GM12872 (cell line): ENCODE measurements around the gene PUS10.

ENCODE experiments used
- TF ChIP-seq, protein P1 (sequence below): IDR thresholded peaks from 3 replicates; pipeline ENCODE4 v1.5.1; 2011; ENCODE audit warnings: low read depth, mild to moderate bottlenecking, low read length, moderate library complexity; ENCODE audit not compliant: insufficient read depth

The PUS10 gene

DNA sequence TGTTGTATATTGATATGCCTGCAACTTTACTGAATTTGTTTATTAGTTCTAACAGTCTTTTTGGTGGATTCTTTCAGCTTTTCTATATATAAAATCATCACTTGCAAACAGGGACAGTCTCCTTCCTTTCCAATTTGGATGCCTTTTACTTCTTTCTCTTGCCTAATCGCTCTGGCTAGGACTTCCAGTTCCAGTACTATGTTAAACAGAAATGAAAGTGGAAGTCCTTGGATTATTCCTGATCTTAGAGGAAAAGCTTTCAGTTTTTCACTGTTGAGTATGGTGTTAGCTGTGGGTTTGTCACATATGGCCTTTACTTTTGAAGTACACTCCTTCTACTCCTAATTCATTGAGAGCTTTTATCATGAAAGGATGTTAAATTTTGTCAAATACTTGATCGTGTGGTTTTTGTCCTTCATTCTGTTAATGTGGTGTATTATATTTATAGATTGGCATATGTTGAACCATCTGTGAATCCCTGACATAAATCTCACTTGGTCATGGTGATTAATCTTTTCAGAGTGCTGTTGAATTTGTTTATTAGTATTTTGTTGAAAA, 83.8 kb downstream of the PUS10 start:
- TF ChIP-seq, protein P1, sequence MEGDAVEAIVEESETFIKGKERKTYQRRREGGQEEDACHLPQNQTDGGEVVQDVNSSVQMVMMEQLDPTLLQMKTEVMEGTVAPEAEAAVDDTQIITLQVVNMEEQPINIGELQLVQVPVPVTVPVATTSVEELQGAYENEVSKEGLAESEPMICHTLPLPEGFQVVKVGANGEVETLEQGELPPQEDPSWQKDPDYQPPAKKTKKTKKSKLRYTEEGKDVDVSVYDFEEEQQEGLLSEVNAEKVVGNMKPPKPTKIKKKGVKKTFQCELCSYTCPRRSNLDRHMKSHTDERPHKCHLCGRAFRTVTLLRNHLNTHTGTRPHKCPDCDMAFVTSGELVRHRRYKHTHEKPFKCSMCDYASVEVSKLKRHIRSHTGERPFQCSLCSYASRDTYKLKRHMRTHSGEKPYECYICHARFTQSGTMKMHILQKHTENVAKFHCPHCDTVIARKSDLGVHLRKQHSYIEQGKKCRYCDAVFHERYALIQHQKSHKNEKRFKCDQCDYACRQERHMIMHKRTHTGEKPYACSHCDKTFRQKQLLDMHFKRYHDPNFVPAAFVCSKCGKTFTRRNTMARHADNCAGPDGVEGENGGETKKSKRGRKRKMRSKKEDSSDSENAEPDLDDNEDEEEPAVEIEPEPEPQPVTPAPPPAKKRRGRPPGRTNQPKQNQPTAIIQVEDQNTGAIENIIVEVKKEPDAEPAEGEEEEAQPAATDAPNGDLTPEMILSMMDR = no peak

DNA sequence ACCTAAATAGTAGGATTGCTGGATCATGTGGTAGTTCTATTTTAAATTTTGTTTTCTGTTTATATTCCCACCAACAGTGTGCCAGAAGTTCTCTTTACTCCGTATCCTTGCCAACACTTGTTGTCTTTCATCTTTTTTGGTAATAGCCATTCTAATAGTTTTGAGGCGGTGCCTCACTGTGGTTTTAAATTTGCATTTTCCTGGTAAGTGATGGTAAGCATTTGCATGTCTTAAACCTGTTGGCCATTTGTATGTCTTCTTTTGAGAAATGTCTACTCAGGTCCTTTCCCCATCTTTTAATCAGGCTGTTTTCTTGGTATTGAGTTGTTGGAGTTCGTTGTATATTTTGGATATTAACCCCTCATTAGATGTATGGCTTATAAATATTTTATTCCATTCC, 85.1 kb downstream of the PUS10 start:
- TF ChIP-seq, protein P1 = no peak

DNA sequence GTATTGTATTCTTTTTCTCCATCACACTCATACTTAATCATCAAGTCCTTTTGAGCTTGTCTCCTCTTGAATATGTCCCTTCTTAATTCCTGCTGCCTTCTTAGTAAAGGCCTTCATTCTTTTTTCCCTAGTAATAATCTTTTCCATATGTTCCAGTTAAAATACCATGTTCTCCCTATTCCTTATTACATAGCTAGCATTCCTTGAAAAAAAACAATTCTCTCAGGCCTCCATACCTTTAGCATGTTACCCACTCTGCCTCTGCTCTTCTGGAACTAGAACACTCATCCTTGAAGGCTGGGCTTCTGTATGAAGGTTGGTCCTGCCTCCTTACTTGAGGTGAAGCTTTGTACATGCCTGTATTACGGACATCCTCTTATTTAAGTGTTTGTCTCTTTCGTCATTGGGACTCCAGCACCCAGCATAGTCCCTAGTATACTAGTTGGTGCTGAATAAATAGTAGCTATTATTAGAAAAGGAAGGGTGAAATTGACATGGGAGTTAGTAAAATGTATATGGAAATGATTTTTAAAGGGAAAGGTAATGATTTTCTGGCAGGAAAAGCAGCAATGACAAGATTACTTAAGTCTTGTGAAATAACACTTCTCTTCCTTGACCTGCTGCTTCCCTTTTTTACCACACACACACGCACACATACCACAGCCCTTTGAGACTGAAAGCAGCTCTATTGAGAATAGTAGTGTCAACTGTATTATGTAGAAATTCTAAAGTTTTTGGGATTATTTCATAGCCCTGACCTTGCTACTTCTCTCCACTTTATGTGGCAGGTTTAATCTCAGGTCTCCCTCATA, 91.1 kb downstream of the PUS10 start:
- TF ChIP-seq, protein P1 = no peak

DNA sequence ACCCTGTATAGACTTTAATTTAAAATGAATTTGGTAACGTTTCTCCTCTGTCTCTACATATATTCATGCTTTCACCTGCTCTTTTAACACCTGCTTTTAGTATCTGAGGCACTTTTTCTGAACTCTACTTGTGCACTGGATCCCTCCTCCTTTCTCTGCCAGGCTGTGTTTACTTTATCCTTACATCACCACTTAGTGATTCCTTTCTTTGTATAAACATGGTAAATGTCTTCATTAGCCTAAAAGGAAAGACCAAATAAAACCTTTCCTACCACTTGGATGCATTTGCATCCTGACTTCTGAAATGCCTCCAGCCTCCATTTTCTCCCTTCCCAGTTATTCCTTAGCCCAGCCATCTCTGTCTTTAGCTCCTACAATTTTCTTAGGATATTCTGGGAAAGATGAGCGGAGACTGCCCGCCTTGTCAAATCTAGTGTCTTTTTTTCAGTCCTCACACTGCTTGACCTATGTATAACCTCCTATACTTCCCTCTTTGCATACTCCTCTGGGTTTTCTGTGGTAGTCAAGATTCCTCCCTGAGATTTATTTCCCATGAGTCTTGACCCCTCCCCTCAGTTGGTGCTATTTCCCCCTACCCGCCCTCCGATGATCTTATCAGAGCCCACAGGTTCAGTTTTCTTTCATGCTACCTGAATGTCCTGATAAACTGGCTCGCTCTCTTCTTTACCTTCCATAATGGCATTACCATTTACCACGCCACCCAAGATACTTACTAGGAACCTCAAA, 91.9 kb downstream of the PUS10 start:
- TF ChIP-seq, protein P1 = no peak

DNA sequence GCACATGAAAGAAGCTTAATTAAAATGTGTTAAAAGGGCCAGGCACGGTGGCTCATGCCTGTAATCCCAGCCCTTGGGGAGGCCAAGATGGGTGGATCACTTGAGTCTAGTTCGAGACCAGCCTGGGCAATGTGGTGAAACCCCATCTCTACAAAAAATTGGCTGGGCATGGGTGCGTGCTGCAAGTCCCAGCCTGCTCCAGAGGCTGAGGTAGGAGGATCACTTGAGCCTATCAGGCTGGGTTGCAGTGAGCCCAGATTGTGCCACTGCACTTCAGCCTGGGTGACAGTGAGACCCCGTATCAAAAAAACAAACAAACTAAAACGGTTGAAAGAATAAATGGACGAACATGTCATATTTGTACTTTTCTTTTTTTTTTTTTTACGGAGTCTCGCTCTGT, 110.7 kb downstream of the PUS10 start:
- TF ChIP-seq, protein P1 = no peak

DNA sequence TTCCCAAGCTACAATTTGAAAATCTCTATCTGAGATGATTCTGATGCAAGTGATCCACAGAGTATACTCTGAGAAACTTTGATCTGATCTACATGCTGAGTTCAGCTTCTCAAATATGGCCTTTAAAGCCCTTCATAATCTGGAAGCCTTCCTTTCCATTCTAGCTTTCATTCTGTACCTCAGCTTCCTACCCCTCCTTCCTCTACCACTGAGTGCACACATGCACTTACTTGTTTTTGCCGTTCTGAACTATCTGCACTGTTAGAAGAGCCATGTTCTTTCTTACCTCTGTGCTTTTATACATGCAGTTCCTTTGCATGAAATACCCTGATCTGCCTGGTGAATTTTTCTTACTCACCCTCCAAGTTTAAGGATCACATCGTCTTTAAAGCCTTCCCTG, 111.7 kb downstream of the PUS10 start:
- TF ChIP-seq, protein P1 = no peak

DNA sequence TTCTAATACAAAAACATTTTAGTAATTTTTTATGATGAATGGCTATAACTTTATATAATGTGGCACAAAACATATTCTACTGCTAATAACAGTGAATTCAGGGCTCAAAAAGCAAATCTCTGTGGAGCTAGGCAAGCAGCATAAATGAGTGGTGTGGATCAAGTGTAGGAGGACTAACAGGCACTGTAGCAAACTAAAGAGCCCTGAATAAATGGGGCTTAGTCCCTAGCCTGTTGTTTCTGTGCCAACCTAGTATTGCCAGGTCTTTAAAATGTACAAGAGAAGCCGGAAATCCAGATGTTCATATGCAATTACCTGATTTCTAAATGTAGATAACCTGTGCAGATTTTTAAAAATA, 118.2 kb downstream of the PUS10 start:
- TF ChIP-seq, protein P1 = no peak
